SK-N-DZ (cell line): ENCODE results near the gene SNAPC2.
"Not testable (repeated sequence)": the region's sequence is repeated elsewhere in the genome, so short reads cannot be mapped to it uniquely, and the experiment has no call there.

ENCODE experiments used
- DNase-seq: peaks from one replicate; pipeline ENCODE4 v3.0.0-alpha.2; 2015; ENCODE audit warnings: low spot score

SNAPC2 gene

DNA sequence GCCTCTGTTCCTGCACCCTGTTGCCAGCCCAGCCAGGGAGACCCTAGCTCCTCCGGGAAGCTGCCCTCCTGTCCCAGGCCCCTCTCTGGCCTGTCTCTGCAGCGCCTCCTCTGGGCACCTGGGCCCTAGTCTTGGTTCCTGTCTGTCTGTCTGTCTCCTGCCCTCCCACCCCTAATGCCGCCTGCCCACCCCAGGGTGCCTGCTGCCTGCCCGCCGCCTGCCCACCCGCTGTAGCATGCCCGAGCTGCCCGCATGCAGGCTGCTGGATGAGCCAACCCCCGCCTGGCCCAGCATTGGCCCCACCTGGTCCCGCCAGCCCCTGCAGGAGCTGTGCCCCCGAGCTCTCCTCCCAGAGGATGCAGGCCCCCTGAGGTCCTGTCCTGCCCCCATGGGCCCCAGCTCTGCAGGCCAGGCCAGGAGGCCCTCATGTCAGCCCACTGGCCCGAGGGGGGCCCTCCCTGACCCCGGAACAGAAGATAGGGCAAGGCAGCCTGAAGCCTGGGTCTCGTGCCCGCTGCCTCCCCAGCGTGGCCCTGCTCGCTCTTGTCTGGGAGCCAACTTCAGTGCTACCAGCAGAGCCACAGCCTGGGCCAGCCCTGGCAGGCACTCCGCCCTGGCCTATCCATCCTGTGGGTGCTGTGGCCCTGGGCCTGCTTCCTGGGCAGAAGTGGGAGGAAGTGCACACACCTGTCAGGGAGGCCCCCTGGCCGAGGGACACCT, 11.2 kb upstream of the SNAPC2 start:
- DNase-seq = no peak

GRCh38 chr19:7909471-7910067, 10.6 kb upstream of the SNAPC2 start:
- no peak for DNase-seq

DNA sequence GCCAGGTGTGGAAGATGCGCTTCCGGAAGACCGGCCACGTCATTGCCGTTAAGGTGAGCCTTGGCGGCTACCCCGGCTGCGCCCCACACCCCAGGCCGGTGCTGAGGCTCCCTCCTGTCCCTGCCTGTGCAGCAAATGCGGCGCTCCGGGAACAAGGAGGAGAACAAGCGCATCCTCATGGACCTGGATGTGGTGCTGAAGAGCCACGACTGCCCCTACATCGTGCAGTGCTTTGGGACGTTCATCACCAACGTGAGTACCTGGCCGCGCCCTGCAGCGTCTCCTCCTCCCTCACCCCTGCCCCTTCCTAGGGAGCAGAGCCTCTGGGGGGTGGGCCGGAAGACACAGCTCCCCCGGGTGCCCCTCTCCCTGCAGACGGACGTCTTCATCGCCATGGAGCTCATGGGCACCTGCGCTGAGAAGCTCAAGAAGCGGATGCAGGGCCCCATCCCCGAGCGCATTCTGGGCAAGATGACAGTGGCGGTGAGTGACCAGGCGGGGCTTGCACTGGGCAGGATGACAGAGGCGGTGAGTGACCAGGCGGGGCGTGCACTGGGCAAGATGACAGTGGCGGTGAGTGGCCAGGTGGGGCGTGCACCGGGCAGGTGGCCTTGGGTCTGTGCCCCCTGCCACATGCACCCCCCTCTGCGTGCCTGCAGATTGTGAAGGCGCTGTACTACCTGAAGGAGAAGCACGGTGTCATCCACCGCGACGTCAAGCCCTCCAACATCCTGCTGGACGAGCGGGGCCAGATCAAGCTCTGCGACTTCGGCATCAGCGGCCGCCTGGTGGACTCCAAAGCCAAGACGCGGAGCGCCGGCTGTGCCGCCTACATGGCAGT, 9.6 kb upstream of the SNAPC2 start:
- DNase-seq = no peak

DNA sequence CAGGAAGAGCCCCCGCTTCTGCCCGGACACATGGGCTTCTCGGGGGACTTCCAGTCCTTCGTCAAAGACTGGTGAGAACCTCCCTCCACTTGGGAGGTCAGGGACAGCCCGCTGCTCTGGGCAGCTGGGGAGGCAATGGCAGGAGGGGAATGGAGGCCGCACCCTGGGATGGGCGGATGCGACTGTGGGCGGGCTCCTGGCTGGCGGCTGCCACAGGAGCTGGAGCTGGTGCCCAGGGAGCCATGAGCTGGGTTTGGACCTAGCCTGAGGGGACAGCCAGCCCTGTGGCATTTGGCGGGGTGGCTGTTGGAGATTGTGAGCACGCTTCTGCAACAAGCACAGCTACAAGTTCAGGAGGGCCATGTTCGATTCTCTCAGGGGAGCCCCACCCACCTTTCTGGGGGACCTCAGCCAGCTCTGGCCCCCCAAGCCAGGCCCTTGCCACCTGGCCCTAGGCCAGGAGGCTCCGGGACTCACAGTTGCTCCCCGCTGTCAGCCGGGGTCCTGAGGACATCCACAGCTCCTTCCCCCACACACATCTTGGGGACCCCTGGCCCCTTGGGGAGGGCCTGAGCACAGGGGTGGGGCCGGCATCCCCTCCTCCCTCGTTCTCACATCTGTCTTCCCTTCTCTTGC, 8.5 kb upstream of the SNAPC2 start:
- no peak for DNase-seq

DNA sequence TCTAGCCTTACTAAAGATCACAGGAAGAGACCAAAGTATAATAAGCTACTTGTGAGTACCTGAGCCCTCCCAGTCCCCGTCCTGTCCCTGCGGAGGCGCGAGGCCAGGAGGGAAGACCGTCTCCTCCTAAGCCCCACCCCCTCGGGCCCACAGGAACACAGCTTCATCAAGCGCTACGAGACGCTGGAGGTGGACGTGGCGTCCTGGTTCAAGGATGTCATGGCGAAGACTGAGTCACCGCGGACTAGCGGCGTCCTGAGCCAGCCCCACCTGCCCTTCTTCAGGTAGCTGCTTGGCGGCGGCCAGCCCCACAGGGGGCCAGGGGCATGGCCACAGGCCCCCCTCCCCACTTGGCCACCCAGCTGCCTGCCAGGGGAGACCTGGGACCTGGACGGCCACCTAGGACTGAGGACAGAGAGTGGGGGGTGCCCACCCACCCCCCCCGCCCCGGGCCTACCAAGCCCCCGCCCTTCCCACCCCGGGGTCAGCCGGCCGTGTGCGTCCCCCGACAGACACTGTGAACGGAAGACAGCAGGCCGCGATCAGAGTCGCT, 7.9 kb upstream of the SNAPC2 start:
- DNase-seq = no peak

- DNase-seq = no peak
Observed at GRCh38 chr19:7912697-7913564, 7.2 kb upstream of the SNAPC2 start.

- DNase-seq = no peak
Observed at GRCh38 chr19:7913652-7914051, 6.5 kb upstream of the SNAPC2 start.

DNA sequence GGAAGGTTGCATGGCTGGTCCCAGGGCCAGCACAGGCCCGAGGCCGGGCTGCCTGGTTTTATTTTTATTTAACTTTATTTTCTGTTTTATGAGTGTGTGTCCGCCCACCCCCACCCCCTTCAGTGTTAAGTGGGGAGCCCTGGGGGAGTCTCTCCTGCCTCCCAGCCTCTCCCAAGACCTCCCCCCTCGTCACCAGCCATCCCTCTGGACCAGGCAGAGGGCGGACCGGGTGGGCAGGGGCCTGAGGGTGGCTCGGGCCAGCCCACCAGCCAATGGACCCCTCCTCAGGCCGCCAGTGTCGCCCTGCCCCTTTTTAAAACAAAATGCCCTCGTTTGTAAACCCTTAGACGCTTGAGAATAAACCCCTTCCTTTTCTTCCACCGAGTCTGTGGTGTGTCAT, 6.0 kb upstream of the SNAPC2 start:
- DNase-seq = no peak

DNA sequence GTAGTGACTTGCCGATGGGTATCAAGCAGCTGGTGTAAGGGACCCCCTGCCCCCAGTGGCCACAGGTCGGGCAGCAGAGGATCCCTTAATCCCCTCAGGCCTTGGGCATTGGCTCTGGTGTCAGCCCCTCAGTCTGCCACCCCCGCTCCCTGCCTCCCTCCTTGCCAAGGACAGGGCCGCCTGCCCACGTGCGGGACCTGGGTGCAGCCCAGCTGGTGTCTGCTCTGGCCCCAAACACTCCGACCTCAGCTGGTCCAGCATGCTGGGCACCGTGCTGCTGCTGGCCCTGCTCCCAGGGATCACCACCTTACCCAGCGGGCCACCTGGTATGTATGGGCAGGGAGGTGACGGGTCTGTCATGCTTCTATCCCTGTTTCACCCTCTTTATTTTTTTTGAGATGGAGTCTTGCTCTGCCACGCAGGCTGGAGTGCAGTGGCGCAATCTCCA, 5.5 kb upstream of the SNAPC2 start, which contains the start of gene TGFBR3L:
TSS of gene TGFBR3L (plus strand) at position 233 of the 448 bp plus-strand sequence.
- no peak for DNase-seq

DNA sequence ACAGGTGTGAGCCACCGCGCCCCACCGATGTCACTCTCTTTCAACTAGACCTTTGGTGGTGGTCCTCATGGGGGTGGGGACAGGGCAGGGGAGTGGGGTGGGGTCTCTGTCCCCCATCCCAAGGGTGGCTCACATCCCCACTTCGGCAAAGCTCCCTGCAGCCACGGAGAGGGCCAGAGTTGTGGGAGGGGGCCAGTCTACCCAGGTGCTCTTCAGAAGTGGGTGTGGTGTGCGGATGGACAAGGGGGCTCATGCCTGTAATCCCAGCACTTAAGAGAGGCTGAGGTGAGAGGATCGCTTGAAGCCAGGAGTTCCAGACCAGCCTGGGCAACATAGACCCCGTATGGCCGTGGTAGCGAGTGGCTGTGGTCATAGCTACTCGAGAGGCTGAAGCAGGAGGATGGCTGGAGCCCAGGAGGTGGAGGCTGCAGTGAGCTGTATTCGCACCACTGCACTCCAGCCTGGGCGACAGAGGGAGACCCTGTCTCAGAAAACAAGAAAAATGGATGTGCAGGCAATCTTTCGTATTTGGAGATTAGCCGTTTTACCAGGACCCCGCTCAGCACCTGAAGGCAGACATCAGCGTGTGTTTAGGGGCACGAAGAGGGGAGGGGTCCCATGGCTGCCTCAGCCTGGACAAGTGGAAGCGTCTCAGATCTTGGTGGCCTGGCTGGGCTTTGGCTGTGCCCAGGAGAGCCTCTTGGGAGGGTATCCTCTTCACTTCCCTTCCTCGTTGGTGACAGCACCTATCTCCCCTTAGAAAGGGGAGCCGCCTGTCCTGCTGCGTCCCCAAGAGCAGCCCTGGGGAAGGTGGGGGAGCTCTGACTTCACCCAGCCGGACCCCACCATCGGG, 4.7 kb upstream of the SNAPC2 start:
- DNase-seq = no peak

- no peak for DNase-seq
Observed at GRCh38 chr19:7916103-7916954, 3.8 kb upstream of the SNAPC2 start.

GRCh38 chr19:7916955-7917266, 3.2 kb upstream of the SNAPC2 start:
- DNase-seq = no peak

DNA sequence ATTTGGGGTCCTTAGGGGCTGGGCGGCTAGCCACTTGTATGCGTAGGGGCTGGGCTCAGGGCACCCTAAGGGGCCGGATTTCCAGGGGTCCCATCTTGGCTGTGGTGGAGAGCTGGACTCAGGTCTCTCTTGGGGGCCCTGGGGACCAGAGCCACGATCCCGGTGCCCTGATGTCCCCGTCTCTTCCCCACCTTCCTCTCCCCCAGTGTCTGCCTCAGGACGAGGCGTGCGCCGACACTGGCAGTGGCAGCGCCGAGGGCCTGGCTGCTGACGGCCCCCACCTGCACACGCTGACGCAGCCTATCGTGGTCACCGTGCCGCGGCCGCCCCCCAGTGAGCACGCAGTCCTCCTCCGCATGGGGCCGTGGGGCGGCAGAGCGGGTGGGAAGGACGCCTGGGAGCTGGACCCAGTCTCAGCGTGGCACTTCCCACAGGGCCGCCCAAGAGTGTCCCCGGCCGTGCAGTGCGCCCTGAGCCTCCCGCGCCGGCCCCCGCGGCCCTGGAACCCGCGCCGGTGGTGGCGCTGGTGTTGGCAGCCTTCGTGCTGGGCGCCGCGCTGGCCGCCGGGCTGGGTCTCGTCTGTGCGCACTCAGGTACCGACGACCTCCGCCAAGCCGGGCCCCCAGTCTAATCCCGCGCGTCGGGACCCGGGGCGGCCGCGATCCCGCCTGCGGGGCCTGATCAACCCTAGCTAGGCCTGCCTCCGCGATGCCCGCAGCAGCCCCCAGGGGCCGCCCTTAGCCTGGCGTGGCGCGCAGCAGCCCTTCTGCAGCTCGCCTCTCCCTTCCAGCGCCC, 2.7 kb upstream of the SNAPC2 start:
- peak; percentile 67 for DNase-seq

GRCh38 chr19:7918062-7918614, 2.0 kb upstream of the SNAPC2 start:
- not testable (repeated sequence) for DNase-seq

DNA sequence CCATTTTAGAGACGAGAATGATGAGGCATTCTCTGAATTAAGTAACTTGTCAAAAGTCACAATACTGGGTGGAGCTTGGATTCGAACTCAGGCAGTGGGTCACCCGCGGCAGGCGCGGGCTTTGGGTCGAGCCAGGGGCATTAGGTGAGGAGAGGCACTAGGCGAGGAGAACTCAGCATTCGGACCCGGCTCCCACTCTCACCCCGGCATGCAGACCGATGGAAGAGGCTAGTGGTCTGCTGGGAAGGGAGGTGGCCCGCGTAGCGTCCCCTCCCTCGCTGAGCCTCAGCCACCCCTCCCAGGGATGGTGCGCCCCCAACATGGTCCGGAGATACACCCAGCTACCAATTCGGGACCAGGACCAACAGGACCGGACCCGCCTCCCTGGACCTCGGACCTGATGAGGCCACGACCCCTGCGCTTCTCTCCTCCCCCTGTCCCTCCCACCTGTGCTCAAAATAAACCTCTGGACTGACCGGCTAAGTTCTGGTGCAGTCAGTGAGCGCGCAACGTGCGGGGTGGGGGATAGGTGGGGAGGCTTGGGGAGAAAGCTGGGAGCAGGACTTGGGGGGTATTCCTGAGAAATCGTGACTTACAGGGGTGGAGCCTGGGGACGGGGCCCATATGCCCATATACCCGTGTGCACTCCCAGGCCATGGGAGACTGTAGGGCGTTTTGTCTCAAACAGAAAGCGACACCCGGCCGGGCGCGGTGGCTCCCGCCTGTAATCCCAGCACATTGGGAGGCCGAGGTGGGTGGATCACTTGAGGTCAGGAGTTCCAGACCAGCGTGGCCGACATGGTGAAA, 1.3 kb upstream of the SNAPC2 start:
- DNase-seq = no peak

DNA sequence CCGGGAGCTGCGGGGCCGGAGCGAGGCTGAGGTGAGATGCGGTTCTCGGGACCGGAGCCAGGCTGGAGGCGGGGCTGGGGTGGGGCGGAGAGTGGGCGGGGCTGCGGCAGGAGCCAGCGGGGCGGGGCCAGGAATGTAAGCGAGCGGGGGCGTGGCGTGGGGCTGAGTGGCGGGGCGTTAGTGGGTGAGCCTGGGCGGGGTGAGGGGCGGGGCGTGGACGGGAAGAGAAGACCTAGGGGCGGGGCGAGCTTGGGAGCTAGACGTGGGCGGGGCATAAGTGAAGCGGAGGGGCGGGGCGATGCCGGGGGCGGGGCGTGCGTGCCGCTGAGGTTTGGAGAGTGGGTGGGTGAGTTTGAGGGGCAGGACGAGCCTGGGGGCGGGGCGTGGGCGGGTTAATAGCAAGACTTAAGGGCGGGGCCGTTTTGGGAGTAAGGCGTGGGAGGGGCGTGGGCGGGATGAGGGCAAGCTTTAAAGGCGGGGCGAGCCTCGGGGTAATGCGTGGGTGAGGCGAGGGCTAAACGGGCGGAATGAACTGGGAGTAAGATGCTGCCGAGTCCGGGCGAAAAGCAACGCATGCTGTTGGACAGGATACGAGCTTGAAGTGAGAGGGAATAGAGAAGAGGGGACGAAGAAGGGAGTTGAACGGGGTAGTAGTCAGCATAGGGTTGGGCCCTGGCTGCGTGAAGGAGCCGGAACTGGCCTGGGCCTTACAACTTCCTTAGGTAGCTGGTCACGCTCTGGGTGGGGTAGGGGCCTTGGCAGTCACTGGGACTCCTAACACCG, 572 bp downstream of the SNAPC2 start:
- DNase-seq = peak; percentile 85
